Measurements from ENCODE around the gene FRMD6.
A peak's percentile ranks its signal among the peaks of the same experiment; 100 is the strongest.

The FRMD6 gene

DNA sequence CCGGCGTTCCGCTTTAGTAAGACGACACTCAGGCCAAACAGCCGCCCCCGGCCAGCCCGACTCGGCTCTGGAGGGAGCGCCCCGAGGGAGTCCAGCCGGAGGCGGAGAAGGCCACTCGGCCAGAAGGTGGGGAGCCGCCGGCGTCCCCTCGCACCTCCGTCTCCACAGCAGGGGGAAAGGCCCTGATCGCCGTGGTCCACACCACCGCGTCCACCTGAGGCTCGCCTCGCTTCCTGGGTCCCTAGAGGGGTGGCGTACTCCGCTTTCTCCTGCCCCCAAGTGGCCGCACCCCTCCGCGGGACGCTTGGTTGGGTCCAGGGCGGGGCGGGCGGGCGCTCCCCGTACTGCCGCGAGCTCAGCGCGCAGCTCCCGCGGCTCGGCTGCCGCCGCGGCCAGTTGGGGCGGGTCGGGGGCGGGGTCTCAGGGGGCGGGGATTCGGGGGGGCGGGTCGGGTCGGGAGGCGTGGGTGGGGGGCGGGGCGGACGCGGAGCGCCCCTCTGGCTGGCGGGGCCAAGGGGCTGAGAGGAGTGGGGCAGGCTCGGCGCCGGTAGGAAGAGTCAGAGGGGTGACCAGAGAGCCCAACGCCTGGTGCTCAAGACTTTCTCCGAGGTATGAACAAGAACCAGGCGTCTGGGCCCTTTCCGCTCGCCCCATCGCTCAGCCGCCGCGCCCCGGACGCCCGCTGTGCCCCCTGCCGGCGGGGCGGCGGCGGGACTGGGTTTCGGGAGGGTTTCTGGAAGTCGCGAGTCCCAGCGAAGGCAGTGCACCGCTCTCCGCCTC lies at the start of gene FRMD6:
TSS of gene FRMD6 (plus strand) at position 523 of the 780 bp plus-strand sequence. CDS start 37,927 bp downstream, outside the sequence.
- Mint-ChIP-seq H3K4me1 (peaks cover 11% of the 10 kb centered on the region), H3K27me3 (peaks cover 34% of the 10 kb centered on the region), H3K36me3 (ENCODE audit: insufficient read depth) (peaks cover 5% of the 10 kb centered on the region), H3K27ac (ENCODE audit: low read depth) (no peak within 1 kb of the TSS), H3K9me3 (no peaks in the 10 kb centered on the region), H3K4me3 (peak within 1 kb of the TSS; percentile 71)
- peak; percentile 82 for ATAC-seq (replicated peaks; ENCODE audit: extremely low read depth, poor library complexity, severe bottlenecking)
- DNase-seq (ENCODE audit: low spot score in 2 of 2): peak; percentile 69 to 72

DNA sequence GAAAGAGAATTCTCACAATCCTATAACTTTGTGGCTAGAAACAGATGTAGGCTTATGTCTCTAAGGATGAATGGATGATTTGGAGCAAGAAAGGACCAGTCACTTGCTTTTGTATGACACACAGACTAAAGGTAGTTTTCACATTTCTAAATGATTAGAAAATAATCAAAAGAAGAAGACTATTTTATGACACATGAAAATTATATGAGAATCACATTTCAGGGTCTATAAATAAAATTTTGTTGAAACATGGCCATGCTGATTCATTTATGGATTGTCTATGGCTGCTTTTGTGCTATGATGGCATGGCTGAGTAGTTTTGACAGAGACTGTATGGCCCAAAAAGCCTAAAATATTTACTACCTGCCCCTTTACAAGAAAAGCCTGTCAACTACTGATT lies 49.4 kb upstream of the FRMD6 start:
- Mint-ChIP-seq H3K27me3 (peaks cover 49% of the 10 kb centered on the region), H3K27ac (ENCODE audit: low read depth) (no peak overlapping the region), H3K4me3 (no peak overlapping the region), H3K9me3 (no peaks in the 10 kb centered on the region), H3K4me1 (no peaks in the 10 kb centered on the region), H3K36me3 (ENCODE audit: insufficient read depth) (no peaks in the 10 kb centered on the region)
- no peak for ATAC-seq (replicated peaks; ENCODE audit: extremely low read depth, poor library complexity, severe bottlenecking)
- no peak for DNase-seq (ENCODE audit: low spot score in 2 of 2)

- Mint-ChIP-seq H3K27me3 (peaks cover 54% of the 10 kb centered on the region), H3K4me1 (no peaks in the 10 kb centered on the region), H3K36me3 (ENCODE audit: insufficient read depth) (no peaks in the 10 kb centered on the region), H3K4me3 (no peak overlapping the region), H3K9me3 (no peaks in the 10 kb centered on the region), H3K27ac (ENCODE audit: low read depth) (no peak overlapping the region)
- DNase-seq (ENCODE audit: low spot score in 2 of 2) (no peak), ATAC-seq (replicated peaks; ENCODE audit: extremely low read depth, poor library complexity, severe bottlenecking) (no peak)
Observed at GRCh38 chr14:51603495-51603894, 48.2 kb upstream of the FRMD6 start.

- Mint-ChIP-seq H3K27me3 (peaks cover 56% of the 10 kb centered on the region), H3K27ac (ENCODE audit: low read depth) (no peak overlapping the region), H3K36me3 (ENCODE audit: insufficient read depth) (no peaks in the 10 kb centered on the region), H3K9me3 (no peaks in the 10 kb centered on the region), H3K4me3 (no peak overlapping the region), H3K4me1 (no peaks in the 10 kb centered on the region)
- DNase-seq (ENCODE audit: low spot score in 2 of 2): no peak
- ATAC-seq (replicated peaks; ENCODE audit: extremely low read depth, poor library complexity, severe bottlenecking): no peak
Observed at GRCh38 chr14:51604073-51604472, 47.6 kb upstream of the FRMD6 start.

DNA sequence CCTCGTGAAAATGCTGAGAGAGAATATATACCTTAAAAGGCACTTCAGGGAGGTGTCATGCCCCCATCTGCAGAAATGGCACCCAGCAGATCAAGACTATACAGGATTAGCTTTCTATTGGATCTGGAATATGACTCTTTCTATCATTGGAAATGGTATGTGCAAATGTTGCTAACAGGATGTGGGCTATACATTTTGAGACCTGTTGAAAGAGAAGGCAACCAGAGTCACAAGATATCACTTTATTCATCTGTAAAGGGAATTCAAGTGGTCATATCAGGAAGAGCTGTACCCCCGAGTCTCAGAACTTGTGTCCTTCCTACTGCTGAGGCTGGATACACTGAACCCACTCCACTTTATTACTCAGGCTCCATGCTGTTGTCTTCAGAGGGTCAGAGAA lies 46.1 kb upstream of the FRMD6 start:
- no peak overlapping the region for H3K27ac Mint-ChIP-seq (ENCODE audit: low read depth)
- H3K27me3 Mint-ChIP-seq: peaks cover 43% of the 10 kb centered on the region
- no peak for DNase-seq (ENCODE audit: low spot score in 2 of 2)
- no peak overlapping the region for H3K4me3 Mint-ChIP-seq
- no peaks in the 10 kb centered on the region for H3K36me3 Mint-ChIP-seq (ENCODE audit: insufficient read depth)
- no peaks in the 10 kb centered on the region for H3K9me3 Mint-ChIP-seq
- ATAC-seq (replicated peaks; ENCODE audit: extremely low read depth, poor library complexity, severe bottlenecking): no peak
- no peaks in the 10 kb centered on the region for H3K4me1 Mint-ChIP-seq

DNA sequence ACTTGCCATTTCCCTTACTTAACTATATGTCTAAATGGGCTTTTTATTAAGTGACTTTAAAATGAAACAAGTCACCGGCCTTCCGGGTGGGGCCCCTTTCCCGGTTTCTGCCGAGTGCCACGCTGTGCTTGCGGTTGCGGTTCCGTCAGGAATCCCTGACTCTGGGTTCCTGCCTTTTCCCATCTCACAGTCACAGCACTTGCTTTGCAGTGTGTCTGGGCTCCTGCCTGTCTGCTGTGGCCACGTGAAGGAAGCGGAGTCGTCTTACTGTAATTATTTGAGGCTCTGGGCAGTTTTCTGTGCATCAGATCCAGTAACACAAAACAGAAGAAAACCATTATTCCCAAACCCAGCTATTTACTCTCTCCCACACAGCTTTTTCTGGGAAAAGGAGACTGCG lies 44.0 kb upstream of the FRMD6 start:
- Mint-ChIP-seq H3K4me1 (no peaks in the 10 kb centered on the region), H3K4me3 (no peak overlapping the region), H3K9me3 (no peaks in the 10 kb centered on the region), H3K27ac (ENCODE audit: low read depth) (no peak overlapping the region), H3K27me3 (peaks cover 32% of the 10 kb centered on the region), H3K36me3 (ENCODE audit: insufficient read depth) (no peaks in the 10 kb centered on the region)
- no peak for ATAC-seq (replicated peaks; ENCODE audit: extremely low read depth, poor library complexity, severe bottlenecking)
- DNase-seq (ENCODE audit: low spot score in 2 of 2): no peak

GRCh38 chr14:51609251-51609954 lies 42.3 kb upstream of the FRMD6 start:
- ATAC-seq (replicated peaks; ENCODE audit: extremely low read depth, poor library complexity, severe bottlenecking) (no peak), DNase-seq (ENCODE audit: low spot score in 2 of 2) (no peak)
- H3K9me3 Mint-ChIP-seq: no peaks in the 10 kb centered on the region
- H3K27ac Mint-ChIP-seq (ENCODE audit: low read depth): no peak overlapping the region
- H3K4me3 Mint-ChIP-seq: no peak overlapping the region
- no peaks in the 10 kb centered on the region for H3K36me3 Mint-ChIP-seq (ENCODE audit: insufficient read depth)
- H3K4me1 Mint-ChIP-seq: no peaks in the 10 kb centered on the region
- H3K27me3 Mint-ChIP-seq: peaks cover 21% of the 10 kb centered on the region

DNA sequence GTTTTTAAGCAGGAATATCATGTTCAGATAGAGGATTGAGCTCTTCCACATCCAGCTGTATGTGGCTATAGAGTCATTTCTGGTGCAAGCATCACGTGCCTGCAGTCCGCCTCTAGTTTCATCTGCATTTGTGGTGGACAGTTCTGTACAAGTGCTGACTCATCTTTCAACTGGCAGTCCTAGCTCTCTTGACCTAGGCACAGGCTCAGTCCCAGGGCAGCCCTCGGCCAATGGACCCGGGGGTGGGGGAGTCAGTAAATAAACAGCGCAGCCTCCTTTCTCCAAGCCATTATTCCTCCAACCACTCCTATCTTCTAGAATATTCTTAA lies 41.8 kb upstream of the FRMD6 start:
- Mint-ChIP-seq H3K4me1 (no peaks in the 10 kb centered on the region), H3K27me3 (peaks cover 16% of the 10 kb centered on the region), H3K36me3 (ENCODE audit: insufficient read depth) (no peaks in the 10 kb centered on the region), H3K9me3 (no peaks in the 10 kb centered on the region), H3K4me3 (no peak overlapping the region), H3K27ac (ENCODE audit: low read depth) (no peak overlapping the region)
- DNase-seq (ENCODE audit: low spot score in 2 of 2): no peak
- ATAC-seq (replicated peaks; ENCODE audit: extremely low read depth, poor library complexity, severe bottlenecking): no peak

- DNase-seq (ENCODE audit: low spot score in 2 of 2) (no peak), ATAC-seq (replicated peaks; ENCODE audit: extremely low read depth, poor library complexity, severe bottlenecking) (no peak)
- Mint-ChIP-seq H3K4me3 (no peak overlapping the region), H3K27me3 (peaks cover 17% of the 10 kb centered on the region), H3K9me3 (no peaks in the 10 kb centered on the region), H3K4me1 (no peaks in the 10 kb centered on the region), H3K27ac (ENCODE audit: low read depth) (no peak overlapping the region), H3K36me3 (ENCODE audit: insufficient read depth) (no peaks in the 10 kb centered on the region)
Observed at GRCh38 chr14:51610771-51611170, 40.9 kb upstream of the FRMD6 start.

- no peak overlapping the region for H3K27ac Mint-ChIP-seq (ENCODE audit: low read depth)
- ATAC-seq (replicated peaks; ENCODE audit: extremely low read depth, poor library complexity, severe bottlenecking) (no peak), DNase-seq (ENCODE audit: low spot score in 2 of 2) (no peak)
- no peaks in the 10 kb centered on the region for H3K36me3 Mint-ChIP-seq (ENCODE audit: insufficient read depth)
- no peak overlapping the region for H3K4me3 Mint-ChIP-seq
- no peaks in the 10 kb centered on the region for H3K4me1 Mint-ChIP-seq
- H3K27me3 Mint-ChIP-seq: peaks cover 33% of the 10 kb centered on the region
- H3K9me3 Mint-ChIP-seq: no peaks in the 10 kb centered on the region
Observed at GRCh38 chr14:51612449-51612848, 39.3 kb upstream of the FRMD6 start.

DNA sequence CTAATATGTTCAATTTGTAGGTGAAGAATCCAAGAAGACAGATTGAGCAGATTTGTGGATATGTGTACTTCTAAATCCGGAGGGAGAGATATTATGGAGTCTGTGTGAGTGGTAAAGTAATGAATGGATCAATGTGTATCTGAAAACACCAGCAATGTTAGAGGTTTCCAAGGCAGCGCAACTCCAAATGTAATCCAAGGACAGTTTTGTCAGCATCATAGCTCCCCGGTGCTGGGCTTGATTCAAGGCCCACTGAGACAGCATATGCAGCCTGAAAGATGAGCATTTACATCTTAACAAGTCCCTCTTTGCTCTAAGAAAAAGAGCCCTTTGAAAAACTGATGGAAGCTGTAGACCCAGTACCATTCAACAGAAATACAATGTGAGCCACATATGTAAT lies 38.3 kb upstream of the FRMD6 start:
- Mint-ChIP-seq H3K27me3 (peaks cover 29% of the 10 kb centered on the region), H3K4me3 (no peak overlapping the region), H3K36me3 (ENCODE audit: insufficient read depth) (no peaks in the 10 kb centered on the region), H3K27ac (ENCODE audit: low read depth) (no peak overlapping the region), H3K9me3 (no peaks in the 10 kb centered on the region), H3K4me1 (no peaks in the 10 kb centered on the region)
- ATAC-seq (replicated peaks; ENCODE audit: extremely low read depth, poor library complexity, severe bottlenecking) (no peak), DNase-seq (ENCODE audit: low spot score in 2 of 2) (no peak)

DNA sequence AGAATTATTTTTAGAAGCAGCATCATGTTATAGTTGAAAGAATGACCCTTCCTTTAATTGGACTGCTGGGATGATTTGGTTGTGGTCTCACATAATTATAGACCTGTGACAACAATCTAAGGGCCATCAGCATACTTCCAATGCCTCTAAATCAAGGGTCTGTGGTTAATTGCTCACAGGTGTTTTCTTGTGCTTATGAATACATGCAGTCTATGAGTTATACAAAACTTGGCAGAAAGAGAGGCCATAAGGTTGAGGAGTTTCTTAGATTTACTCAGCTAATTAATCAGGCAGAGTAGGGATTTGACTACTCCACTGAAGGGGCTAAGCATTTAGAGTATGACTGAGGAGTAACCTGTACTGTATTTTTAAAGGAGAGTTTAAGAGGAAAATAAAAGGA lies 37.0 kb upstream of the FRMD6 start:
- no peak for ATAC-seq (replicated peaks; ENCODE audit: extremely low read depth, poor library complexity, severe bottlenecking)
- no peak overlapping the region for H3K27ac Mint-ChIP-seq (ENCODE audit: low read depth)
- H3K9me3 Mint-ChIP-seq: no peaks in the 10 kb centered on the region
- peaks cover 19% of the 10 kb centered on the region for H3K27me3 Mint-ChIP-seq
- H3K4me1 Mint-ChIP-seq: no peaks in the 10 kb centered on the region
- no peaks in the 10 kb centered on the region for H3K36me3 Mint-ChIP-seq (ENCODE audit: insufficient read depth)
- no peak for DNase-seq (ENCODE audit: low spot score in 2 of 2)
- H3K4me3 Mint-ChIP-seq: no peak overlapping the region

GRCh38 chr14:51616256-51616655 lies 35.5 kb upstream of the FRMD6 start:
- H3K27ac Mint-ChIP-seq (ENCODE audit: low read depth): no peak overlapping the region
- no peak overlapping the region for H3K4me3 Mint-ChIP-seq
- H3K36me3 Mint-ChIP-seq (ENCODE audit: insufficient read depth): no peaks in the 10 kb centered on the region
- no peaks in the 10 kb centered on the region for H3K9me3 Mint-ChIP-seq
- peaks cover 19% of the 10 kb centered on the region for H3K27me3 Mint-ChIP-seq
- DNase-seq (ENCODE audit: low spot score in 2 of 2) (no peak), ATAC-seq (replicated peaks; ENCODE audit: extremely low read depth, poor library complexity, severe bottlenecking) (no peak)
- no peaks in the 10 kb centered on the region for H3K4me1 Mint-ChIP-seq
